ENCODE results near the gene ALDH3B1.

The ALDH3B1 gene

GRCh38 chr11:68077617-68078582 lies 67.8 kb downstream of the ALDH3B1 start:
- H3K27ac ChIP-seq, result no peak overlapping the region
- H3K9me3 ChIP-seq (ENCODE audit: low read depth, low read length), result no peaks in the 10 kb centered on the region
- no peak for TF ChIP-seq EZH2 (IDR thresholded peaks at IDR 0.05)
- TF ChIP-seq POLR2AphosphoS5 (IDR thresholded peaks at IDR 0.05; ENCODE audit: borderline replicate concordance, low read depth, low read length), result no peak
- TF ChIP-seq FOXP2 (optimal IDR thresholded peaks at IDR 0.05; ENCODE audit: control extremely low read depth, extremely low read length, insufficient read depth), result no peak
- no peaks in the 10 kb centered on the region for H3K36me3 ChIP-seq (ENCODE audit: insufficient read depth, low read length)
- H3K9ac ChIP-seq (ENCODE audit: insufficient read length), result no peak overlapping the region
- H3K4me3 ChIP-seq, result no peak overlapping the region
- no peak for DNase-seq (ENCODE audit: low read depth, low spot score)

Measured in SK-N-MC (cell line).